GM12874 (cell line): Measurements from ENCODE around the gene SLC35F3.

Experiments used
- CTCF ChIP-seq: IDR thresholded peaks from 2 replicates; pipeline ENCODE4 v1.5.1; 2011; ENCODE audit warnings: low read depth, mild to moderate bottlenecking, control low read depth, low read length, moderate library complexity; ENCODE audit not compliant: insufficient read depth

SLC35F3 gene

DNA sequence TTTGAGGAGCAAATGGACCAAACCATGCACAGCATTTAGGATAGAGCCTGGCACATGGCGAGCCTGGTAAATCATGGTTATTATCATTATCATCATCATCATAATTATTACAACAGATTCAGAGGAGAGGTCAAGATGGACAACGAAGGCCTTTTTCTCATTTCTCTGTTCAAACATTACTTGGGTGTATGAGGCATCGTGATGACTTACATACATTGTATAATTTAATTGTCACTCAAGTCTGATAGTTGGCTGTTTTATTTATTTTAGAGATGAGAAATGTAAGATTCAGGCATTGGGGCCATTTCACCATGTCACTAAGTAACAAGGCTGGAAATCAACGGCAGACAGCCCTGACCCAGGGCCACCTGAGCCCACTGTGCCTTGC is 68.1 kb downstream of the SLC35F3 start:
- TF ChIP-seq CTCF, result no peak

DNA sequence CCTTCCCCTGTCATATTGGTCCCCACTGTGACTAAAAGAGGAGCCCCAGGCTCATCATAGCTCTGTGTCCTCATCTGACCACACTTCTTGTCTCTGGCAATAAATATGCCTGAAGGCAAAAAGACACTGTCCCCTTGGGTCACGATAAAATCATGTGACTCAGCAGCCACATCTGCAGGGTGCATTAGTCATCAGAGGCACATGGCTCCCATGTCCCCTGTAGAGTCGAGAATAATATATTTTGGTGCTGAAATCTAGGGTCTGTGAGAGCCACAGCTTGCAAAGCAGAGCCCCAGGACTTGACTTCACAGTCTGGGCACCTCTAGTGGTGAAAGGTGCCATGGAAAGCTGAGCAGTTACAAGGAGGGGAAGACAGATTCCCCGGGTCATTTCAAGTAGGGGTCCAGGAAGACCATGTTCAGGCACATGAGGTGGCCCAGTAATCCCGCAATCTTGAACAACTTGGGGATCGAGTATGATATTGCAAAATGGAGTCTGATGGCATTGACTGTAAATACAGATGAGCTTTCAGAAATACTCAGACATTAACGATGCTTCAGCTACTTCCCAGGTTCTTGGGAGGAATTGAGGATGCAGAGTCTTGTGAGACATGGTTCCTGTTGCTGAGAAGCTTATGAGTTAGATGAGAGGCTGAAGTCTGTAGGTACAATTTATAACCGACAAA is 68.6 kb downstream of the SLC35F3 start:
- TF ChIP-seq CTCF, result no peak

DNA sequence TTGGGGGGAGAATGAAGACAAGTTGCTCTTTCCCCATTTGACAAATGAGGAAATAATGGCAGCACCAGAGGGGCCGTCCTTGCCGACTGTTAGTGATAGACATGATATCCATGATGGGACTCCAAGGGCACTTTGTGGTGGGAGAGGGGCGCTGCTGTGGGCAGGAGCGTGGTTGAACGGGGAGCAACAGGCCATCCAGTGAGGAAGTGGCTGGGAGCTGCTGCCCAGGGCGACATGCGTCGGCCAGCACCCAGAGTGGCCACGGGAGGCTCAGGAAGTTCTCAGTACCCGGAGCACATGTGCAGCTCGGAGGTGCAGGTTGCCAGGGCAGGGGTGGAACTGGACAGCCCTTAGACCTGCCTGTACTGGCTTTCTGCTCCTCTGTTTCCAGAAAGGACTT is 71.0 kb downstream of the SLC35F3 start:
- no peak for TF ChIP-seq CTCF

DNA sequence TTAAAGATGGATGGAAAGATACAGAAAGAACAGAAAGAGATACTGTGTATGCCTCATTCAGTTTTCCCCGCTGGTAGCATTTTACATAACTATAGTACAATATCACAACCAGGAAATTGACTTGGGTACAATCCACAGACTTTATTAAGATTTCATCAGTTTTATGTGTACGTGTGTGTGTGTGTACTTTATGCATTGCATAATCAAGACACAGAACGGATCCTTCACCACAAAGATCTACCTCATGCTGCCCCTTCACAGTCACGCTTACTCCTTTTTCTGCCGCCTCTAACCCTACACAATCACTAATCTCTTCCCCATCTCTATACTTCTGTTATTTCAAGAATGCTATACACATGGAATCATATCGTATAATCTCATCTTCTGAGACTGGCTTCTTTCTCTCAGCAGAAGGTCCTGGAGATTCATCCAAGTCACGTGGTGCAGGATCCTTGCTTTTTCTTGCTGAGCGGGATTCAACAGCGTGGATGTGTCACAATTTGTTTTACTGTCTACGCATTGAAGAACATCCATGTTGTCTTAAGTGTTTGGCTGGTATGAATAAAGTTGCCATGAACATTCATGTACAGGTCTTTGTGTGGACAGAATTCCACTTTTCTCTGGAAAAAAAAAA is 76.7 kb downstream of the SLC35F3 start:
- TF ChIP-seq CTCF, result no peak

DNA sequence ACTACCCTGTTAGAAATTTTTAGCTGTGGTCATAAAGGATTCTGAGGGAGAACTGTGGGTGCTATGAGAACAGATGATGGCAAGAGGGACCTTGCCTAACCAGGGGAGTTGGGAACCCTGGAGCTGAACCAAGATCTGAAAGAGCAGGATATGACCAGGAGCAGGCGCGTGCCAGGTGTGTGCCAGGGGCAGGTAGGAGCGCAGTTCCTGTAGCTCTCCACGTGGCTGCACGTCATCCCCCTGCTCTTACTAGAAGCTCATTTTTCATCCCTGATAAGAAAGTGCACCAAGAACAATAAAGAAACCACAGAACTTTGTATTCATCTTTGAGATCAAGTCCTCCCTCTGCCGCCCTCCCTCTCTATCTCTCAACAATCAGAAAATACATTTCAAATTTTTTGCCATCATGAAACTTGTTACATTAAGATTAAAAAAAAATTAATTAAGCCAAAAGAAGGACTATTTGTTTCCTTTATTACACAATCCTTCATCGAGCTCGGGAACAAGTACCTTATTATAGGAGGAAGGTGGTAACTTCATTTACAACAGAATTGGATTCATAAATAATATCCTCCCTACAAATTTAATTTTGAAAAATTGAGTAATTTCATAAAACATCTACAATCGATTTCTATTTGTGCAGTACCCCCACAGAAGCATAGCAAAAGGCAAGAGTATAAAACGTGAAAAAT is 78.5 kb downstream of the SLC35F3 start:
- no peak for TF ChIP-seq CTCF

- TF ChIP-seq CTCF, result no peak
Observed at GRCh38 chr1:233983811-233984210, 79.3 kb downstream of the SLC35F3 start.

GRCh38 chr1:233988963-233989696 is 84.7 kb downstream of the SLC35F3 start:
- TF ChIP-seq CTCF, result no peak
